Fibroblast of lung (primary cell): ENCODE data around the gene FAM3B.

Experiments used
- EZH2 ChIP-seq: IDR thresholded peaks from 2 replicates; pipeline ENCODE4 v1.5.1; 2012; ENCODE audit warnings: low read length, control low read depth, mild to moderate bottlenecking; ENCODE audit errors: missing control alignments
- TF ChIP-seq, protein P1 (sequence below), 2 donors: IDR thresholded peaks in 1 of 2; conservative IDR thresholded peaks in 1 of 2; 1 replicate in 1 of 2; 2 replicates in 1 of 2; pipeline ENCODE4 v1.5.1; 2011 to 2012; ENCODE audit warnings: low read length in 2 of 2, control low read depth in 1 of 2, inconsistent platforms in 1 of 2, low read depth in 1 of 2, mild to moderate bottlenecking in 1 of 2

DNA sequence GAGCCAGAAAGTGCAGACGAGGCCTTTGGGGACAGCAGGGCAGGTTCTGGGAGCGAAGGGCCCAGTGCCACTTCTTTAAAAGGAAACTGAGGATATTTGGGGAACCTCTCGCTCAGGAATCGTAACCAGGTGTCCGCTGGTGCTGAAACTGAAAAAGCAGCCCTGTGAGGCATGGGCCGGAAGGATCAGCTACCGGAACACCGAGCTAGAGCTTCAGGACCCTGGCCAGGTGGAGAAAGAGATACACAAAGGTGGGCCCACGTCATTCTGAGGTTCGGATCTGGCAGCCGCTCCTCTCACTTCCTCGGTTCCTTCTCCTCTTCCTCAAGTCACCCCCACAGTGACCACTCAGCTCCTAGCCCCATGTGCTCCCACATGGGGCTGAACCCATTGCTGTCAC, 63.3 kb downstream of the FAM3B start:
- TF ChIP-seq, protein P1, sequence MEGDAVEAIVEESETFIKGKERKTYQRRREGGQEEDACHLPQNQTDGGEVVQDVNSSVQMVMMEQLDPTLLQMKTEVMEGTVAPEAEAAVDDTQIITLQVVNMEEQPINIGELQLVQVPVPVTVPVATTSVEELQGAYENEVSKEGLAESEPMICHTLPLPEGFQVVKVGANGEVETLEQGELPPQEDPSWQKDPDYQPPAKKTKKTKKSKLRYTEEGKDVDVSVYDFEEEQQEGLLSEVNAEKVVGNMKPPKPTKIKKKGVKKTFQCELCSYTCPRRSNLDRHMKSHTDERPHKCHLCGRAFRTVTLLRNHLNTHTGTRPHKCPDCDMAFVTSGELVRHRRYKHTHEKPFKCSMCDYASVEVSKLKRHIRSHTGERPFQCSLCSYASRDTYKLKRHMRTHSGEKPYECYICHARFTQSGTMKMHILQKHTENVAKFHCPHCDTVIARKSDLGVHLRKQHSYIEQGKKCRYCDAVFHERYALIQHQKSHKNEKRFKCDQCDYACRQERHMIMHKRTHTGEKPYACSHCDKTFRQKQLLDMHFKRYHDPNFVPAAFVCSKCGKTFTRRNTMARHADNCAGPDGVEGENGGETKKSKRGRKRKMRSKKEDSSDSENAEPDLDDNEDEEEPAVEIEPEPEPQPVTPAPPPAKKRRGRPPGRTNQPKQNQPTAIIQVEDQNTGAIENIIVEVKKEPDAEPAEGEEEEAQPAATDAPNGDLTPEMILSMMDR (conservative IDR thresholded peaks at IDR 0.05 in 1 of 2, IDR thresholded peaks at IDR 0.05 in 1 of 2; ENCODE audit: low read depth in 1 of 2, low read length in 2 of 2): no peak
- no peak for TF ChIP-seq EZH2
